ENCODE data around the gene DYNLL2.
"Not testable (repeated sequence)": the region's sequence is repeated elsewhere in the genome, so short reads cannot be mapped to it uniquely, and the experiment has no call there.

DYNLL2 gene

DNA sequence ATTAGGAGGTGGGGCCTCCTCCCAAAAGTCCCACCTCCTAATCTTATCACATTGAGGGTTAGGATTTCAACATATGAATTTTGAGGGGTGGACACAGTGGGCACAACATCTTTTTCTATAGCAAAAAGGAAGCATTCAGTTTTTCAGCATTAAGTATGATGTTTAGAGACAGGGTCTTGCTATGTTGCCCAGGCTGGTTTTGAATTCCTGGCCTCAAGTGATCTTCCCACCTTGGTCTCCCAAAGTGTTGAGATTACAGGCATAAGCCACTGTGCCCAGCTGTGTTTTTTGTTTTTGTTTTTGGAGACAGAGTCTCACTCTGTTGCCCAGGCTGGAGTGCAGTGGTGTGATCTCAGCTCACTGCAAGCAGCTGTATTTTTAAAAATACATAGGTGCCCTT, 18.7 kb downstream of the DYNLL2 start:
- DNase-seq (ENCODE audit: low read depth in 4 of 4, low spot score in 1 of 4): not testable (repeated sequence)

DNA sequence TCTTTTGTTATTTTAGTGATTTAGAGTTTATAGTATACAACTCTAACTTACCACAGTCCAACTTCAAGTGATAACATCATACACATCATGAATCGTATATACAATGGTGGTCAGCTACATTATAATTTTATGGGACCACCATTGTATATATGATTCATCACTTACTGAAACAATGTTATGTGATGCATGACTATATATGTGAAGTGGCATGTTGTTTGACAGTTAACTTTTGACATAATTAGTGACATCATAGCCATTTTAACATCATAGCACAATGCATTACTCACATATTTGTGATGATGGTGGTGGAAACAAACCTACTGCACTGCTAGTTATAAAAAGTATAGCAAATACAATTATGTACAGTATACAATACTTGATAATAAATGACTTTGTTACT, 21.9 kb downstream of the DYNLL2 start:
- no peak for DNase-seq (ENCODE audit: low read depth in 4 of 4, low spot score in 1 of 4)

DNA sequence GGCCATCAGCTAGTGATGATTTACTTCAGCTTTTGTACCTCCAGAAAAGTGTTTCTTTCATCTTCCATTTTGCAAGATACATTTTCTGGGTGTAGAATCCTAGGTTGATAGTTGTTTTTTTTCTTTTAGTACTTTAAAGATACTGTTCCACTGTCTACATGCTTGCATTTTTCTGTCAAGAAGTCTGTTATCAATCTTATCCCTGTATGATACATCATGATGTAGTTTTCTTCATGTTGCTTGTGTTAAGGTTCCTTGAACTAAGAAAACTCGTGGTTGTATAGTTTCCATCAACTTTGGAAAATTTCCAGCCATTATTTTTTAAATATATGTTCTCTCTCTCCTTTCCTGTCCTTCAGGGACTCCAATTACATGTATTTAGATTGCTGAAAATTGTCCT, 24.1 kb downstream of the DYNLL2 start:
- DNase-seq (ENCODE audit: low read depth in 4 of 4, low spot score in 1 of 4): no peak

DNA sequence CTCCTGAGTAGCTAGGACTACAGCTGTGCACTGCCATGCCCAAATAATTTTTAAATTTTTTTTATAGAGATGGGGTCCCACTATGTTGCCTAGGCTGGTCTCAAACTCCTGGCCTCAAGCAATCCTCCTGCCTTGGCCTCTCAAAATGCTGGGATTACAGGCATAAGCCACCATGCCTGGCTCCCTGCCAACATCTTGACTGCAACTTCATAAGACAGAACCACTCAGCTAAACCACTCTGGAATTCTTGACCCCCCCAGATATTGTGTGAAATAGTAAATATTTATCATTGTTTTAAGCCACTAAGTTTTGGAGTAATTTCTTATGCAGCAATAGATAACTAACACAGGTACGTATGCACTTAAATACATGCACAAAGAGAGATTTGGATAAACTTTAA, 26.0 kb downstream of the DYNLL2 start:
- DNase-seq (ENCODE audit: low read depth in 4 of 4, low spot score in 1 of 4): no peak

DNA sequence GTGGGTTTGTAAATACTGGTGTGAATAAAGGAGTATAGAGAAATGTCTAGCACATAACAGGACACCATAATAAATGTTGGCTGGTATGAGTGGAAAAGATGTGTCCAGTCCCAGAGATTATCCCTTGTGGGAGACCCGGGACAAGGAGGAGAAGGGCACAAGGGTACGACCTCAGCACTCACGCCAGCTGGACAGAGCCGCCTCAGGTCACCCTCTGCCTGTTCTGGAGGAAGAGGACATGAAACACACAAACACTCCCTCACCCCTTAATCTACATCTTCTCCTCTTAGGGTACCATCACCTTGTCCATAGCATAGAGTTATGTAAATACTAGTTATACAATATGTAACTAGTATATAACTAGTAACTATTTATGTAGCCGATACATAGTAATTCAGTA, 26.8 kb downstream of the DYNLL2 start:
- no peak for DNase-seq (ENCODE audit: low read depth in 4 of 4, low spot score in 1 of 4)

DNA sequence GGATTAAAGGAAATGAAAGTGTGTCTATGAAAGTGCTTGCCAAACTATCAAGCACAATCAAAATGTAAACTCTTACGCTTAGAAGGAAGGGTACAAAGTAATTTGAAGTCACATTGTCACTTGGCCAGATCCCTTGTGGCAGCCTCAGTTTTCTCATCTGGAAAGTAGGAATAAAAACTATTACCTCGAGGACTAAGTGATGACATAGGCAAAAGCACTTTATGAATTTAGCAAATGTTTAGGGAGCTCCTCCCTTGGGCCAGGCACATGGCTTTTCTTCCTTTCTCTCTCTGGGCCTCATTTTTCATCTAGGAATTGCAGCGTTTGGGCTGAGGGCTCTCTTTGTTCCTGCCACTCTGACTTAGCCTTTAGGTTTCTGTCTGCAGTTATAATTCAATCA, 28.5 kb downstream of the DYNLL2 start:
- no peak for DNase-seq (ENCODE audit: low read depth in 4 of 4, low spot score in 1 of 4)

DNA sequence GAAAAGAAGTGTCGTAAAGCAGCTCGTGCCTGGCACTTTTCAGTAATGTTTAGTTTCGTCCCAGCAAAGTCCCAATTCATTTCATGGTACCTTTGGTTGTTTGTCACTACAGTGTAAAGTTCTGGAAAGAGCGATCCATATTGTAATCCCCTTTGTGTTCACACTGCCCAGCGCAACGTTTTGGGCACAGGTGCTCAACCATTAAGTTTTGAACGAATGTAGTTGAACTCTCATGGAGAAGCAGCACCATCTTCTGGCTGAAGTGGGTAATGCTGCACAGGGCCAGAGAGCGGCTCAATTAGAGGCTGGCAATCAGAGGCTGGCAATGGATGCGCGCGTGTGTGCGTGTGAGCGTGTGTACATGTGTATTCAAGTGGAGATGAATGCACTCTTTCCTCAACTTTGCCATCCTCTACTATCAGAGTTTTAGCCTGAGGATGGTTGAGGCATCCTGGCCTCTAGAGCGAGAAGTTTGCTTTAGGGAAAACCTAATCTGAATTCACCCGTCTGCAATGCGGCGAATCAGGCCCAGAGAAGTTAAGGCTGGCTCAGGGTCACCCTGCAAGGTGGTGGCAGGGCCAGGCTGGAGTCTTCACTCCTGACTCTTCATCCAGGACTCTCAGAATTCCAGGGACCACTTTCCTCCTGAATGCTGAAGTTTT, 29.9 kb downstream of the DYNLL2 start:
- DNase-seq (ENCODE audit: low read depth in 4 of 4, low spot score in 1 of 4): peak; percentile 70 to 87 (median 76)

DNA sequence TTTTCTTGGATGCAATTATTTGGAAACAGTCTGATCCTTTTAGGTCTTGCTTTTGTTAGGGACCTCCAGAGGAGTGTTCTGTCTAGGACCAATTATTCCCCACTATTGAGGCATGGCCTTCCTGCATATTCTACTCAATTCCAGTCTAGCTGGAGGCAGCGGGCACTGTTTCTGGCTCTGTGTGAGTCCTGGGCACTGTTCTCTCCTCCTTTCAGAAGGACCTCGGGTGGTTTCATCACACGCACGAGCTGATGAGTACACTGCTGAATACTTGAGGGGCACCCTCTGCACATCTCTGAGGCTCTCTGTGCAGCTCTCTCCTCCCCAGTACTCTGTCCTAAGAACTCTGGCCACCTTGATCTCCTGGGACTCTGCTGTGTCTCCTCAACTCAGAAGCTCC, 30.7 kb downstream of the DYNLL2 start:
- no peak for DNase-seq (ENCODE audit: low read depth in 4 of 4, low spot score in 1 of 4)

DNA sequence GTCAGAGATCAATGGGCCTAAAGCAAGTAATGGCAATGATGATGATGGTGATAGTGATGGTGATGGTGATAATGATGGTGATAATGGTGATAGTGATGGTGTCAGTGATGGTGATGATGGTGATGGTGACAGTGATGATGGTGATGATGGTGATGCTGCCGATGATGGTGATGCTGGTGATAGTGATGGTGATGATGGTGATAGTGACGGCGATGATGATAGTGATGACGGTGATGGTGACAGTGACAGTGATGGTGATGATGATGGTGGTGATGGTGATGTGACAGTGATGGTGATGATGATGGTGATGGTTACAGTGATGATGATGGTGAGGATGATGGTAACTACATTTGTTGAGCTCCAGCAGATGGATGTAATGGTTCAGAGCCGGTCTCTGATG, 34.2 kb downstream of the DYNLL2 start:
- DNase-seq (ENCODE audit: low read depth in 4 of 4, low spot score in 1 of 4): no peak

DNA sequence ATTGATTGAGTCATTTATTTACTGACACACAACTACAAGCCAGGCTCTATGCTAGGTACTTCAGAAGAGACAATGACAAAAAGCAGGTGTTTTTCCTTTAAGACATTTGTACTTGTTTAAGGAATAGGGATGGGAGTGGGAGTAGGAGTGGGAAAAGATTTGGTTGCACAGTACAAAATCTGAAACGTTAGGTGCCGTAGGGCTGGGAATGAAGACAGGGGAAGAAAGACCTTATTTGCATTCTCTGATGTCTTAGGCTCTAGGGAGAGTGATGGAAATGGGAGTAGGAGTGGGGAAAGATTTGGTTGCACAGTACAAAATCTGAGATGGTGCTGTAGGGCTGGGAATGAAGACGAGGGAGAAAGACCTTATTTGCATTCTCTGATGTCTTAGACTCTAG, 36.3 kb downstream of the DYNLL2 start:
- DNase-seq (ENCODE audit: low read depth in 4 of 4, low spot score in 1 of 4): no peak

DNA sequence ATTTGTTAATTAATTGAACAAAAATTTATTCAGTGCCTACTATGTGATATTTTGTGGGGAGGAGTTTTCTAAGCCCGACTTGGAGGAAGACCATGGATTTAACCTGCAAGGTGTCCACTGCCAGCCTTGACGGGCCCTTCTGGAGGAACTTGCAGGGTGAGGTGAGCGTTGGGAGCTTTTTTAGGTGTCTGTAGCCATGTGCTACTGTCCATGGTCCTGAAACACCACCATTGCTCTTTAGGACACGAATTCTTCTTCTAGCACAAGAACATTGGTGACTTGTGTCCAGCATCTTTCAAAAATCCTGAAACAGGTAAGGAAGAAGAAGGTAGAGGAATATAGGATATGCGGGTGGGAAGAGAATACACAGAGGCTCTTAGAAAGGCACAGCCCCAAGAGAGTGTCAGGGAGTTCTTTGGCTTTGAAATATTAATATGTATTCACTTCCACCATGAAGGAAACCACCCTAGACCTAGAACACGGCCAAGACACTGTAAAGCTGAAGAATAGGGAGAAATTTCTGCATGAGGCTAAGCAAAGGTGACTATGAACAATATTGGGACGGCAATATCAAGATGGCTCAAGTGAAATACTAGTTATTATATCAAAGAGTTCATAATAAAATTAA, 37.1 kb downstream of the DYNLL2 start:
- DNase-seq (ENCODE audit: low read depth in 4 of 4, low spot score in 1 of 4): peak in 3 of 4 experiments; percentile 14 to 16 (median 16)

DNA sequence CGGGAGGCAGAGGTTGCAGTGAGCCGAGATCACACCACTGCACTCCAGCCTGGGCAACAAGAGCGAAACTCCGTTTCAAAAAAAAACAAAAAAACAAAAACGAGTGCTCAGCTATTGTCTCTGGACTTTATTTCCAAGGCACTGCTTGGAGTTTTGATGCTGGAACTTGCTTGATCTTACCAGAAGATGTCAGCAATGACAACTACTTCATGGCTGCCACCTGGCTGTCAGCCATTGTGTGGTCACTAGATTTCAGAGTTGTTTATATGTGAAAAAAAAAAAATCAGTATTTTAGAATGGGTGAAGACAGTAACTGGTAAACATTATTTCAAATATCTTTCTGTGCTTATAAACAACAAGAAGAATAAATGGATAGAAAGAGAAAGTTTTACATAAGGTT, 38.7 kb downstream of the DYNLL2 start:
- no peak for DNase-seq (ENCODE audit: low read depth in 4 of 4, low spot score in 1 of 4)

DNA sequence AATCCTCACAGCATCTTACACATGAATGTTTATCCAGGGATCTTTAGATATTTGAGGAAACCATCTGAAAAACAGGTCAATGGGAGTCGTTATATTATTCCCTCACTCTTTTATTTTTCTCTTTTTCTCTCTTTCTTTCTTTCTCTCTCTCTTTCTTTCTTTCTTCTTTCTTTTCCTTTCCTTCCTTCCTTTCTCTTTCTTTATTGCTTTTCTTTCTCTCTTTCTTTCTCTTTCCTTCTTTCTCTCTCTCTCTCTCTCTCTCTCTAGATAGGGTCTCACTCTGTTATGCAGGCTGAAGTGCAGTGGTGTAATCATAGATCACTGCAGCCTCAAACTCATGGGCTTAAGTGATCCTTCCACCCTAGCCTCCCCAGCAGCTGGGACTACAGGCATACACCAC, 44.6 kb downstream of the DYNLL2 start:
- DNase-seq (ENCODE audit: low read depth in 4 of 4, low spot score in 1 of 4): no peak

DNA sequence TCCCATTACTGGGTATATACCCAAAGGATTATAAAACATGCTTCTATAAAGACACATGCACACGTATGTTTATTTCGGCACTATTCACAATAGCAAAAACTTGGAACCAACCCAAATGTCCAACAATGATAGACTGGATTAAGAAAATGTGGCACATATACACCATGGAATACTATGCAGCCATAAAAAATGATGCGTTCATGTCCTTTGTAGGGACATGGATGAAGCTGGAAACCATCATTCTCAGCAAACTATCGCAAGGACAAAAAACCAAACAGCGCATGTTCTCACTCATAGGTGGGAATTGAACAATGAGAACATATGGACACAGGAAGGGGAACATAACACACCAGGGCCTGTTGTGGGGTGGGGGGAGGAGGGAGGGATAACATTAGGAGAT, 49.5 kb downstream of the DYNLL2 start:
- DNase-seq (ENCODE audit: low read depth in 4 of 4, low spot score in 1 of 4): not testable (repeated sequence)

DNA sequence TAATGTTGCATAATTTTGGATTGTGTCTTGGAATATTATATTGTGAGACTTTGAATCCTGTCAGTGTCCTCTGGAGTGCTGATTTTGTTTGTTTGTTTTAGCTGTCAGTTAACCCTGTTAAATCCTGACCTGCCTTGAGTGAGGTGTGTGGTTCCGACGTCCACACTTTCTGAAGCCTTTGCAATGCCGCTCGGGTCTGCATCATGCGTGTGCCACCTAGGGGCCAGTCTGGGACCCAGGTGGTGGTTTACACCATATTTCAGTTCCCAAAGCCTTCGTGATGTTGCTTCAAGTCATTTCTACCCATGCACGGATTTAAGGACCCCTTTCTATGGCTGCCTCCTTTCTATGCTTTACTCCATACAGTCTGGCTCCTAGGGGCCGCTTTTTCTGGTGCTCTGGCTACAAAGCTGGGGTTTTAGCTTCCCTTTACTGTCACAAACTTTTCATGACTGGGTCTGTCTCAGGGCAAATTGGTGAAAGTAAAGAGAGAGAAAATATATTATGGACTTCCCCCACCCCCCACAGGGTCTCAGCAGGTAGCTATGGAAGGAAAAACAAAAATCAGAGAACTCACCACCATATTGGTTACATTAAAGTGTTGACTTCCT, 53.6 kb downstream of the DYNLL2 start:
- DNase-seq (ENCODE audit: low read depth in 4 of 4, low spot score in 1 of 4): no peak

DNA sequence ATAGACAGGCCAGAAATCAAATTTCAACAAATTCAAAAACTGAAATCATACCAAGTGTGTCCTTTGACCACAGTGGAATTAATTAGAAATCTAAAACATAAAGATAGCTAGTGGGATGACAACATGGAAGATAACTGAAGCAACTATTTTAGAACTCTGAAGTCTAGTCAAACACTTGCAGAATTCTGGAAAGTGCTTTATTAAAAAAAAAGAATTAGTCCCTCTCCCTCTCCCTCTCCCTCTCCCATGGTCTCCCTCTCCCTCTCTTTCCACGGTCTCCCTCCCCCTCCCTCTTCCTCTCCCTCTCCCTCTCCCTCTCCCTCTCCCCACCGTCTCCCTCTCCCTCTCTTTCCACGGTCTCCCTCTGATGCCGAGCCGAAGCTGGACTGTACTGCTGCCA, 58.3 kb downstream of the DYNLL2 start:
- no peak for DNase-seq (ENCODE audit: low read depth in 4 of 4, low spot score in 1 of 4)

DNA sequence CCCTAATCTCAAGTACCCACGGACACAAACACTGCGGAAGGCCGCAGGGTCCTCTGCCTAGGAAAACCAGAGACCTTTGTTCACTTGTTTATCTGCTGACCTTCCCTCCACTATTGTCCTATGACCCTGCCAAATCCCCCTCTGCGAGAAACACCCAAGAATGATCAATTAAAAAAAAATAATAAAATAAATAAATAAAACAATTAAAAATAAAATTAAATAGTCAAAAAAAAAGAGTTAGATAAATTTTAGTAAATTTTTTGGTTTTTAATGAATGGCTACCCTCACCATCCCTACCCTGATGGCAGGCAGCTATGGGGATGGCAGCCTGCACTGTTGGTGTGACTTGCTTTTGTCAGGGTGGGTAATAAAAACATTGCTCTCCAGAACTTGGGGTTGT, 60.1 kb downstream of the DYNLL2 start:
- not testable (repeated sequence) for DNase-seq (ENCODE audit: low read depth in 4 of 4, low spot score in 1 of 4)

DNA sequence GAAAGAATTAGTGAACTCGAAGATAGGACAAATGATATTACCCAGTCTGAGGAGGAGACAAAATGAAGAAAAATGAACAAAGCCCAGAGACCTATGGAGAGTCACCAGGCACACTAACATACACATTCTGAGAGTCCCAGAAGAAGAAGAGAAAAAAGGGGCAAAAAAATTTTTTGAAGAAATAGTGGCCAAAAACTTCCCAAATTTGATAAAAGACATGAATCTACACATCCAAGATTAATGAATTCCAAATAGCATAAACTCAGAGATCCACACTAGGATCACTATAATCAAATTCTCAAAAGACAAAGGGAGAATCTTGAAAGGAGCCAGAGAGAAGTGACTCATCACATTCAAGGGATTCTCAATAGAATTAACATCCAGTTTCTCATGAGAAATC, 61.6 kb downstream of the DYNLL2 start:
- no peak for DNase-seq (ENCODE audit: low read depth in 4 of 4, low spot score in 1 of 4)
